Measurements from ENCODE around the gene PRPF40B.

- TF ChIP-seq CTCF (IDR thresholded peaks at IDR 0.05) (no peak), POLR2A (IDR thresholded peaks at IDR 0.05) (no peak)
Measured at GRCh38 chr12:49588721-49589516, 34.4 kb upstream of the PRPF40B start.
